Loucy (cell line): ENCODE results near the gene PTPN3.

ENCODE experiments used
- EZH2phosphoT487 ChIP-seq: fragments of 200-600 bp; IDR thresholded peaks from 2 replicates; pipeline ENCODE4 v1.6.1; 2018; ENCODE audit warnings: antibody characterized with exemption, mild to moderate bottlenecking, moderate library complexity, borderline replicate concordance
- TF ChIP-seq, protein P1 (sequence below): fragments of 200-600 bp; sonication (generic); conservative IDR thresholded peaks from 2 replicates; pipeline ENCODE4 v1.5.1; 2014; ENCODE audit warnings: mild to moderate bottlenecking, antibody characterized with exemption, low read length

DNA sequence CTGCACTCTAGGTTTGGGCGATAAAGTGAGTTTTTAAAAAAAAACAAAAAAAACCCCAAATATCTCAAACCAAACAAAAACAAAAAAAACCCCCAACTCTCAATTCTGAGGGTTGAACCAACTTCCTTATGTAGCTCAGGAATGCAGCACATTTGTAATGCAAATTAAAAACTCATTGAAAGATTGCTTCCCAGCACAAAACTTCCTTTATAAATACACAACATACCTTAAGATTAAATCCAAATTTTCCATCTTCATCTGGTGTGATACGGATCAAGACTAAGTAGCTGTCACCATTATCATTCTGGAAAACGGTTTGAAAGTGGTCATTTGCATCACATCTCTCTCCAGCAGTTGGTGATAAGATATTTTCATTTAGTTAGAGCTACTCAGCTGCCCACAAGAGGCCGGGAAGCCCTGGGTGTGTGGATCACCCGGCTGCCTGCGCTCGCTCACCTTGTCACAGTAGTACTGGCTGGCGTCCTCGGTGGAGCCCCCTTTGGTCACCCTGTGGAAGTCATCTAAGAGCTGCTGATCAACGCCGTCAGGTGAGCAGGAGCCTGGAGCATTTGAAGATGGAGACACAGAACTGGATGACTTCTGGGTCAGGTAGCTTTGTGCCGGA is 88.2 kb downstream of the PTPN3 start:
- TF ChIP-seq, protein P1, sequence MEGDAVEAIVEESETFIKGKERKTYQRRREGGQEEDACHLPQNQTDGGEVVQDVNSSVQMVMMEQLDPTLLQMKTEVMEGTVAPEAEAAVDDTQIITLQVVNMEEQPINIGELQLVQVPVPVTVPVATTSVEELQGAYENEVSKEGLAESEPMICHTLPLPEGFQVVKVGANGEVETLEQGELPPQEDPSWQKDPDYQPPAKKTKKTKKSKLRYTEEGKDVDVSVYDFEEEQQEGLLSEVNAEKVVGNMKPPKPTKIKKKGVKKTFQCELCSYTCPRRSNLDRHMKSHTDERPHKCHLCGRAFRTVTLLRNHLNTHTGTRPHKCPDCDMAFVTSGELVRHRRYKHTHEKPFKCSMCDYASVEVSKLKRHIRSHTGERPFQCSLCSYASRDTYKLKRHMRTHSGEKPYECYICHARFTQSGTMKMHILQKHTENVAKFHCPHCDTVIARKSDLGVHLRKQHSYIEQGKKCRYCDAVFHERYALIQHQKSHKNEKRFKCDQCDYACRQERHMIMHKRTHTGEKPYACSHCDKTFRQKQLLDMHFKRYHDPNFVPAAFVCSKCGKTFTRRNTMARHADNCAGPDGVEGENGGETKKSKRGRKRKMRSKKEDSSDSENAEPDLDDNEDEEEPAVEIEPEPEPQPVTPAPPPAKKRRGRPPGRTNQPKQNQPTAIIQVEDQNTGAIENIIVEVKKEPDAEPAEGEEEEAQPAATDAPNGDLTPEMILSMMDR, result peak; percentile 49
- no peak for TF ChIP-seq EZH2phosphoT487
